ENCODE results near the gene MYCL. TPM values are rescaled to one million over a fixed set of nuclear protein-coding genes. Genes with fewer than 3 reads are reported as not detected.
A peak's percentile ranks its signal among the peaks of the same experiment; 100 is the strongest.

MYCL gene
- total RNA-seq, 1 experiment from 2014 or later, result 7.8 TPM

DNA sequence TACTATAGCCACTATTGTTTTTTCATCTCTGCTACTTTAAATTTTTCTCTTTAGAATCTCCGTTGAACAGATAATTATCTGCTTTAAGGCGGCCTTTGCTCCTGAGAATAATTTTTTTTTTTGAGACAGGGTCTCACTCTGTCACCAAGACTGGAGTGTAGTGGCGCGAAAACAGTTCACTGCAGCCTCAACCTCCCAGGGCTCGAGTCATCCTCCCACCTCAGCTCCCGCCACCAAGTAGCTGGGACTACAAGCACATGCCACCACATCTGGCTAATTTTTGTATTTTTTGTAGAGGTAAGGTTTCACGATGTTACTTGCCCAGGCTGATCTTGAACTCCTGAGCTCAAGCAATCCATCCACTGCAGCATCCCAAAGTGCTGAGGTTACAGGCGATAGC lies 47.0 kb downstream of the MYCL start:
- H3K36me3 ChIP-seq (ENCODE audit: control insufficient read depth, insufficient read depth, low read length), result no peaks in the 10 kb centered on the region; the same call in 1 of the 2 replicates
- intact Hi-C loops (cut with micrococcal nuclease; ENCODE audit: unreplicated experiment), result no loop called here
- BruUV-seq (replicated peaks), result no TSS peak
- H3K27me3 ChIP-seq (replicated peaks; ENCODE audit: control insufficient read depth, insufficient read depth, low read length), result no peaks in the 10 kb centered on the region
- peaks cover 13% of the 10 kb centered on the region; the same call in 1 of the 2 replicates for H3K4me1 ChIP-seq
- POLR2A ChIA-PET, result no interaction called here
- no peak overlapping the region for H3K27ac Mint-ChIP-seq (ENCODE audit: unreplicated experiment)
- TF ChIP-seq CTCF (IDR thresholded peaks at IDR 0.05; ENCODE audit: insufficient read depth in 1 of 2, low read depth in 1 of 2, low read length in 1 of 2, severe bottlenecking in 1 of 2, unreplicated experiment in 1 of 2), result no peak
- DNase-seq, result no peak
- no peaks in the 10 kb centered on the region for H3K9me3 ChIP-seq
- CTCF ChIA-PET, result no interaction called here
- H3K36me3 Mint-ChIP-seq (ENCODE audit: insufficient read depth, unreplicated experiment), result peaks cover 10% of the 10 kb centered on the region
- no peaks in the 10 kb centered on the region for H3K9me3 Mint-ChIP-seq (ENCODE audit: unreplicated experiment)
- H3K4me3 ChIP-seq (ENCODE audit: low read depth, low read length), result no peak overlapping the region
- peaks cover 12% of the 10 kb centered on the region for H3K4me1 Mint-ChIP-seq (ENCODE audit: low read depth, unreplicated experiment)
- no peak overlapping the region for H3K4me3 Mint-ChIP-seq (ENCODE audit: unreplicated experiment)
- no peaks in the 10 kb centered on the region for H3K27me3 Mint-ChIP-seq (ENCODE audit: insufficient read depth, unreplicated experiment)

DNA sequence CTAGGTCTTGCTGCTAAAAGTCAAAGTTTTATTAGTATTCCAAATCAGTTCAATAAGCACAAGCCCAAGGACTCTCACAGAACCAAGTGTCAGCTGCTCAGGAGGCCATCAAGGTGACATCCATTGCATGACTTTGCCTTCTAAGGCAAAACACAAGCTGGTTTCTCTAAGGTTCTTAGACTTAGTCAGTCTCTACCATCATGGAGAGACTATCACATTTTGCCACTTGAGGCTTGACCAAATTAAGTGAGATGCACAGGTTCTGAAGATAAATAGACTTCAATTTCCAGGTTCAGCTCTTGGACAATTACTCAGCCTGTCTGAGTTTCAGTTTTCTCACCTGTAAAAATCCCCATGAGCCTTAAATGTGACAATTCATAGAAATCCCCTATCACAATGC lies 47.4 kb downstream of the MYCL start:
- Mint-ChIP-seq H3K4me1 (ENCODE audit: low read depth, unreplicated experiment) (peaks cover 15% of the 10 kb centered on the region), H3K9me3 (ENCODE audit: unreplicated experiment) (no peaks in the 10 kb centered on the region), H3K4me3 (ENCODE audit: unreplicated experiment) (no peak overlapping the region), H3K27ac (ENCODE audit: unreplicated experiment) (no peak overlapping the region), H3K36me3 (ENCODE audit: insufficient read depth, unreplicated experiment) (peaks cover 13% of the 10 kb centered on the region), H3K27me3 (ENCODE audit: insufficient read depth, unreplicated experiment) (no peaks in the 10 kb centered on the region)
- intact Hi-C loops (cut with micrococcal nuclease; ENCODE audit: unreplicated experiment), result no loop called here
- Histone ChIP-seq H3K9me3 (no peaks in the 10 kb centered on the region), H3K4me3 (ENCODE audit: low read depth, low read length) (no peak overlapping the region), H3K36me3 (ENCODE audit: control insufficient read depth, insufficient read depth, low read length) (no peaks in the 10 kb centered on the region; the same call in 1 of the 2 replicates), H3K27me3 (replicated peaks; ENCODE audit: control insufficient read depth, insufficient read depth, low read length) (no peaks in the 10 kb centered on the region), H3K4me1 (peaks cover 13% of the 10 kb centered on the region; the same call in 1 of the 2 replicates)
- ChIA-PET CTCF (no interaction called here), POLR2A (no interaction called here)
- BruUV-seq (replicated peaks), result no TSS peak
- no peak for TF ChIP-seq CTCF (IDR thresholded peaks at IDR 0.05; ENCODE audit: insufficient read depth in 1 of 2, low read depth in 1 of 2, low read length in 1 of 2, severe bottlenecking in 1 of 2, unreplicated experiment in 1 of 2)
- no peak for DNase-seq

DNA sequence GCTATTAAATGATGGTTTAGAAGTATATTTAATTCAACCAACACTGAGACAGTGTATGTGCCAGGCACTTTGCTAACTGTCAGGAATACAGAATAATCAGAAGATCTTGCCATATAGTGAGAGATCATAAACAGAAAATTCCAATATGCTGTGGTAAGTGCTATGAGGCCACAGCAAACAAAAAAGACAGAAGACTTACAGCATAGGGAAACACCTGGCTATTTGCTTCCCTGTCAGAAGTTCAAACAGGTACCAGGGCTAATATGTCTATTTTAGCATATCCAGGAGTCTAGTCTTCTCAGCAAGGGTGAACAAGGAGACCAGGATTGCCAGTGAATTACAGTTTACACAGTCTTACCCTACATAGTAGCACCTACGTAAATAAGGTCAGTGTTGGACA lies 48.8 kb downstream of the MYCL start:
- ChIA-PET POLR2A (no interaction called here), CTCF (interaction anchor here (0.7 to 1.0 kb wide), 3 partner anchors 35 to 49 kb away, joined by 3 to 5 read pairs (median 3); partner anchors contain the start of gene MYCL)
- intact Hi-C loops (cut with micrococcal nuclease; ENCODE audit: unreplicated experiment), result loop anchor here (1.0 kb wide), 1 partner anchor 49 kb away; no protein-coding TSS in a partner anchor
- peaks cover 18% of the 10 kb centered on the region for H3K4me1 Mint-ChIP-seq (ENCODE audit: low read depth, unreplicated experiment)
- H3K27me3 Mint-ChIP-seq (ENCODE audit: insufficient read depth, unreplicated experiment), result no peaks in the 10 kb centered on the region
- Histone ChIP-seq H3K27me3 (replicated peaks; ENCODE audit: control insufficient read depth, insufficient read depth, low read length) (no peaks in the 10 kb centered on the region), H3K36me3 (ENCODE audit: control insufficient read depth, insufficient read depth, low read length) (no peaks in the 10 kb centered on the region; the same call in 1 of the 2 replicates), H3K4me1 (peaks cover 13% of the 10 kb centered on the region; the same call in 1 of the 2 replicates), H3K4me3 (ENCODE audit: low read depth, low read length) (no peak overlapping the region), H3K9me3 (no peaks in the 10 kb centered on the region)
- no peak overlapping the region for H3K4me3 Mint-ChIP-seq (ENCODE audit: unreplicated experiment)
- no peak for TF ChIP-seq CTCF (IDR thresholded peaks at IDR 0.05; ENCODE audit: insufficient read depth in 1 of 2, low read depth in 1 of 2, low read length in 1 of 2, severe bottlenecking in 1 of 2, unreplicated experiment in 1 of 2)
- peak in 1 of 2 experiments; percentile 7 for DNase-seq
- no TSS peak for BruUV-seq (replicated peaks)
- H3K27ac Mint-ChIP-seq (ENCODE audit: unreplicated experiment), result peak overlapping the region; percentile 23
- H3K36me3 Mint-ChIP-seq (ENCODE audit: insufficient read depth, unreplicated experiment), result peaks cover 22% of the 10 kb centered on the region
- H3K9me3 Mint-ChIP-seq (ENCODE audit: unreplicated experiment), result no peaks in the 10 kb centered on the region
